Stimulated activated CD4-positive, alpha-beta T cell treated with anti-CD3 and anti-CD28 coated beads, TNF-alpha, amount 100 ng/mL, for 4 hours (primary cell): ENCODE results near the gene CCDC77.
"Not testable (repeated sequence)": the region's sequence is repeated elsewhere in the genome, so short reads cannot be mapped to it uniquely, and the experiment has no call there.

Source experiments
- DNase-seq, 3 experiments: peaks; one replicate each; pipeline ENCODE4 v3.0.0-alpha.2; 2020; ENCODE audit warnings: low read depth in 3 of 3

The CCDC77 gene

DNA sequence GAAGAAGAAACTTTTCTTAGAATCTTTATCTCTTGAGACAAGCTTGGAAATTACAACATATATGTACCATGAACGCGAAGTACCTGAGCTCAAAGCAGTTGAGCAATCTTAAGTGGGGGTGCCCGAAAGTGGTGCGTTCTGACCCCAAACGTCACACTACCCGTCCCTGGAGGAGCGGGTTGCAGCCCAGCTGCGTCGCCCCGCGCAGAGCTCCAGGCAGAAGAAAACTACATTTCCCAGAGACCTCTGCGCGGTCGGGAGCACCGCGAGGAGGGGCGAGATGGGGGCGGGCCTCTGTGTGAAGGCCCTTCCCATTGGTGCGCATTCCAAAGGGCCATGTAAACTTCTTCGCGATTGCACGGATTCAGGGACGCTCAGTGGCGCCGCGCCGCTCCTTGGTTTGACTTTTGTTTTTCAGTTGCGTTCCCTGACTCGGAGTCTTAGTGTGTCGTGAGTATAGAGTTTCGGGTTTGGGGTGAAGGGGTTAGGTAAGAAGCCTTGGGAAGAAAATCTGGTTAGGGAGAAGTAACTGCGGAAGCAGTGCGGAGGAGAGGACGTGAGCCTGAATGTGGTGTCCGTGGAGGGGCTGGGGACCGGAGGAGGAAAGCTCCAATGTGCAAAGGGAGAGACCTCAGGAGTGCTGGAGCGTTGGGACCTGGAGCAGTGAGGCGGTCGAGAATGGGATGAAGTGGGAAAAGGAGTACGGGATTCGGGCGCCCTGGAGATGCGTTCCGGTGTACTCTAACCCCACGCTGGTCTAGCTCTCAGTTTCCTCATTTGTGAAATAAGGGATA is at the start of gene CCDC77:
Gene CCDC77, plus strand, starts transcription at position 410 of the 794 bp plus-strand sequence. CDS start 7,740 bp downstream, outside the sequence.
- DNase-seq, result peak; percentile 84 to 86 (median 84)

DNA sequence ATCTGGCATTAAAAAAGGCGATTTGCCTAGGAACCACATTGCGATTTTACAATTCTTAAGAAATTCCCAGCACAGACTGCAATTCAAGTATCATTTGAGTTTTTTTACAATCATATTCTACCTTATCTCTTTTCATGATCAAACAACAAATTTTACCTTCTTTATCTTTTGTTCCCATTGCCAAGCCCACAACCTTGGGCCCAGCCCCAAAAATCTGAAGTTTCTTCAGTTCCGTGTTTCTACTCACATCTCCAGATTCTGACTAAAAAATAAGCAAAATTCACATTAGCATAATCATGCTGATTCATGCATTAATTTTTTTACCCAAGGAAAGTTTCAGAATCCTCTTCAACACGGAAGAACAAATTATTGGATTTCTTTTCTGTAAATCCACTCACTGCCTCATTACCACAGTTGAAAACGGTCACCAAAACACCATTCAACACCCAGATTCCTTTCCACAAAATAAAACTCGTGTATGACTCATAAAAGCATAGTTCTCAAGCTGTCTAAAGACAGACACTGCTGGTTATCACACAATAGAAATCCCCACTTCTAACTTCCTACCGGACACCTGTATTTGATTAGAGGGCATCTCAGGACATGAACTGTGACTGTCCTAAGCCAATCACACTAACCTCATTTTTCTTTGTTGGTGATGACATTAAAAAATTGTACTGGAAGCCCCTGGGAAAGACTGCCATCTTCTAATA is 45.0 kb upstream of the CCDC77 start:
- no peak for DNase-seq

DNA sequence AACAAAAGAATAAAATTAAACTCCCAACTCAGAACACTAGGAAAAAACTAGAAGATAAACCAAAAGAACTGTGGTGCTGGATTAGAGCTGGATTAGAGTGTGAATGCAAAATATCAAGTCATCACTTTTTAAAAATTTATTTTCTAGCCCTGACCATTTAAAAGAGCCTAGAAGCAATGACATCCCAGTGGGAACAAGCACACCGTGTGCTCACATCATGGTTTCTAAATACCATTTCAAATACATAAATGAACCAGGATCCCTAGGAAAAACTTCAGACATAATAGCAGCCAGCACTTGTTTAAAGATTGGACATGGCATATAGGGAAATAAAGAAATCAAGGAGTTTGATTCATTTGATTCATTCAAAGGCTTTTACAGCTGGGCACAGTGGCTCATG is 42.4 kb upstream of the CCDC77 start:
- no peak for DNase-seq

DNA sequence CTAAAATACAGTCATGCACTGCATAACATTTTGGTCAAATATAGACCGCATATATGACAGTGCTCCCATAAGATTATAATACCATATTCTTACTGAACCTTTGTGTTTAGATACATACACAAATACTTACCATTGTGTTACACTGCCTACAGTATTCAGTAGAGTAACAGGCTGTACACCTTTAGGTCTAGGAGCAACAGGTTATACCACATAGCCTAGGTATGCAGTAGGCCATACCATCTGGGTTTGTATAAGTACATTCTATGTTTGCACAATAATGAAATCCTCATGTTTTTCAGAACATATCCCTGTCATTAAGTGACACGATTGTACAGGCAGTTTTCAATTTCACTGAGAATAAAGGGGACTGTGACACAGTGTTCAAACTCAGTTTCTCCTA is 34.6 kb upstream of the CCDC77 start:
- DNase-seq, result no peak

DNA sequence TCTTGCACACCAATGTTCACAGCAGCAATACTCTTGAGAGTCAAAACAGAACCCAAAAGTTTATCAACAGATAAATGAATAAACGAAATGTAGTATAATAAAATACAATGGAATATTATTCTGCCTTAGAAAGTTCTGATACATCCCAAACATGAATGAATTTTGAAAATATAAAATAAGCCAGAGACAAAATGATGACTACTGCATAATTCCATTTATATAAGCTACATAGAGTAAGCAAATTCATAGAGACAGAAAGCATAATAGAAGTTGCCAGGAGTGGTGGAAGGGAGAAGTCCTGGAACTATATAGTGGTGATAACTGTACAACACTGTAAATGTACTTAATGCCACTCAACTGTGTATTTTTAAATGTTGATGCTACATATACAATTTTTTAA is 33.5 kb upstream of the CCDC77 start:
- DNase-seq, result no peak

DNA sequence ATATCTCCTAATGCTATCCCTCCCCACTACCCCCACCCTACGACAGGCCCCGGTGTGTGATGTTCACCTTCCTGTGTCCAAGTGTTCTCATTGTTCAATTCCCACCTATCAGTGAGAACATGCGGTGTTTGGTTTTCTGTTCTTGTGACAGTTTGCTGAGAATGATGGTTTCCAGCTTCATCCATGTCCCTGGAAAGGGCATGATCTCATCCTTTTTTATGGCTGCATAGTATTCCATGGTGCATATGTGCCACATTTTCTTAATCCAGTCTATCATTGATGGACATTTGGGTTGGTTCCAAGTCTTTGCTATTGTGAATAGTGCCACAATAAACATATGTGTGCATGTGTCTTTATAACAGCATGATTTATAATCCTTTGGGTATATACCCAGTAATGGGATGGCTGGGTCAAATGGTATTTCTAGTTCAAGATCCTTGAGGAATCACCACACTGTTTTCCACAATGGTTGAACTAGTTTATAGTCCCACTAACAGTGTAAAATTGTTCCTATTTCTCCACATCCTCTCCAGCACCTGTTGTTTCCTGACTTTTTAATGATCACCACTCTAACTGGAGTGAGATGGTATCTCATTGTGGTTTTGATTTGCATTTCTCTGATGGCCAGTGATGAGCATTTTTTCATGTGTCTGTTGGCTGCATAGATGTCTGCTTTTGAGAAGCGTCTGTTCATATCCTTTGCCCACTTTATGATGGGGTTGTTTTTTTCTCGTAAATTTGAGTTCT is 30.5 kb upstream of the CCDC77 start:
- not testable (repeated sequence) for DNase-seq

DNA sequence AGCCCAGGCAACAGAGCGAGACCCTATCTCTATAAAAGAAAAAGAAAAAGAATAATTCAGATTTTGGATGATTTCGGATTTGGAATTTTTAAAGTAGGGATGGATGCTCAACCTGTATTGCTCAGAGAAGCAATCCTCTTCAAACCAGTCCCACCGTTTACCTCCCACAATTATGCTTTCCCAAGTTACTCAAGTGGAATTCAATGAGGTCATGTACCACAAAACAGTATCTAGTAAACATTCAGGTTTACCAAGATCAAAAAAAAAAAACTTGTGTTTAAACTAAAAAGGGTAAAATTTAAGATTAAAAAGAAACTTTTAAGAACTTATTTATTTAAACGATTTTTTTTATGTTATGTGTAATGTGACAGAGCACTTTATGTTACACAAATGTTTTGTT is 14.8 kb upstream of the CCDC77 start:
- no peak for DNase-seq

DNA sequence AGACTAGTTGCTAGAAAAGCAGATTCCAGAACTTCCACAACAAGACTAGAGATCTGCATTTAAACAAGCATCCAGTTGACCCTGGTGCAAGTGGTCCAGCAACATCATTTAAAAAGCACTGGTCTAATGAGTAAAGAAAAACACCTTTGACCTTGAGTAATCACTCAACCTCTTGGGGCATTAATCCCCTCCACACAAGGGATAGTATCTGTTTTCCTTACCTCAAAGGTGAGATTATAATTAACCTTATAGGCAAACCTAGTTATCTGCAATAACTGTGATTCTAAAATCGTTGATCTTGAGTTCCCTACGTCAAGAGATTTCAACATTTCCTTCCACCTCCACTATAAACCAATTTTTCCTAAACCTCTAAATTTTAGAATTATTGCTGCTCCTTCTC is 13.4 kb upstream of the CCDC77 start:
- no peak for DNase-seq

DNA sequence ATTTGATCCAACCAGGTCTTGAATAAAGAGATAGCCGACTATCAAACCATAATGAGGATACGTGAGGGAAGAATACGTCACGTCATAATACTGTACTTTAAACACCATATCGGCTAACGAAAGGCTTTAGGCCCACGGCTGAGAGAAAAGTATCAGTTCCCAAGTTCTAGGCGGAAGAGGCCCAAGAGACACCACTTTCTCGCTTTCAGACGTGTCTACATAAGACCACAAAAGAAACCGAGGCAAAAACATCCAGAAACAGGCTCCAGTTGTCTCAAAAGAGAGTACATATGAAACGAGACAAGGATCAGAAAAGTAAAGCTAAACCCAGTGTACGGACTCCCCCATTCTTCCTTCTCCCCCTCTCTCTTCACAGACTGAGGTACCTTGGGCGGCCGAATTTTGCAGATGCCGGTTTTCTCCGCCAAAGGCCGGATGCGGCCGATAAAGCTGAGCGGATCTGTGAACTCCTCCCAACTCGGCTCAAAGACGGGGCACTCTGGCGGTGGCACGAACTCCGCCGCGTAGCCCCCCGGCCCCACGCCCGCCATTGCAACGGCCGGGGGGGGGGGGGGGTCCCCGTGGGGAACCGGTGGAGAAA is 12.8 kb upstream of the CCDC77 start:
- peak in 1 of 3 experiments; percentile 18 for DNase-seq

DNA sequence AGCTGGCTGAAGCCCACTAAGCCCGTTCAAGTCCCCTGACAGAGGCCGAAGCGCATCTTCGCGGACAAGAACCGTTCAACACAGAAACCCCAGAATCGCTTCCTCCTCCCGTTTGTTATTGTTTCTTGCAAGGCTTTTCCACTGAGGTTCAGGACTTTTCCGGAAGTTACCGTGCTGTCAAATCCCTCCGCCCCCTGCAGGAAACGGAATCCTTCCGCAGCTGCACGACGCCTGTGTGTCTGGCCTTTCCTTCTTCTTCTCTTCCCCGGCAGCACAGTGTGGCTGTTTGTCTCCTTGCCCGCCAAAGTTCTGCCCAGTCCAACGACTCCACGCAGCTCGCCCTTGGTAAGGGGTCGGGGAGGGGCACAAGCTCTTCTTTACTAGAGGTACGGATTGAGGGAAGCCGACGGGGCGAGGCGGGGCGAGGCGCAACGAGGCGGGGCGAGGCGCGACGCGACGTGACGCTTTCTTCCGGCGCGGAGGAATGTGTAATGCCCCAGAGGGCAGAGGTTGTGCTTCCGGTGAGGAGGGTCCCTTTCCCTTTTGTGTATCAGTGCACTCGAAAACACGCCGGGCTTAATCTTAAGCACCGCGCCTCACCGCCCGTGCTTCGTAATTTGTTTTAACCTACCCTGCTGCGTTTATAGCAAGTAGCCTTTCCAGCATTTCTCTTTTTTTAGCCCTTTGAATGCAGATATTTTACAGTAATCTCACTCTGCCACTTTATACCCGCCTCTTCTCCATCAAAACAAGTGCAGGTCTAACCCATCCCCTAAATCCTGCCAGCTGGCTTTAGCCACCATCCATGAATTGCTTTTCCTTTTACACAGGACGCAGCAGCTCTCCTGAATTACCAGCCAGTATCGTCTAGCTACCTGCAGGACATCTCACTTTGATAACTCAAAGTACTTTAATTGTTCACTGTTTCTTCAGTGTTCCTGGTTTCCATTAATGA is 12.0 kb upstream of the CCDC77 start, which contains the start of gene KDM5A:
Gene KDM5A, minus strand, starts transcription at position 179 of the 955 bp plus-strand sequence. CDS start 229 bp downstream, outside the sequence.
- DNase-seq, result peak; percentile 71 to 77 (median 75)

DNA sequence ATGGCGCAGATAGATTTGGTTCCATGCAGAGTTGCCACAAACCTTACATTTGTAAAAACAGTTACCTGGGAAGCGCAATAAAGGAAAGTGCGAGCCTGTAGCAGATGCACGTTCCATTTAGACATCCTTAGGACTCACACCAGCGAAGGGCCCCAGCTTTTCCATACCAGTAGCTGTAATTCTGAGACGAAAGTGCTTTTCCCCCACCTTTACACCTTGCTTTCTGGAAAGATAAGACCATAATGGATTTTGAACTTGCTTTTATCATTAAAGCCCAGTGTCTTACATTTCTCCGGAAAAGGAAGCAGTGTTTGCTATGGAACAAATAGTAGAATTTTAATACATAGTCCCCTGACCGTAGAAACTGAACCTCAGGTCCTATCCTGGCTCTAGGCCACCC is 616 bp upstream of the CCDC77 start:
- DNase-seq, result no peak

DNA sequence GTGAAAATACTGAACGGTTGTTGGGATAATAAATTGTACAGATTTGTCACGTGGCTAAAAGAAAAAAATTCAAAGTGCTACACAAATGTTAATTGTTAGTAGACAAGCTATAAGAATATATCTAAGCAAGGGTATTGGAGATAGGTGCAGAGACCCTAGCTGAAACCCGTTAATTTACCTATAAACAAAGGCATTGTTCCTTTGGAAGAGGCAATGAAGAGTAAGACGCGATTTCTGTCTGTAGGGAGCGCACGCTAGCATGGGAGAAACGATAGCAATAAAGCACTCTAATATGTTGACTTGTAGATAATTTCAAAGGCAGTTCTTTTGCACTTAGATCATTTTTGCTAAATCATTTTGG is 565 bp downstream of the CCDC77 start:
- DNase-seq, result no peak

DNA sequence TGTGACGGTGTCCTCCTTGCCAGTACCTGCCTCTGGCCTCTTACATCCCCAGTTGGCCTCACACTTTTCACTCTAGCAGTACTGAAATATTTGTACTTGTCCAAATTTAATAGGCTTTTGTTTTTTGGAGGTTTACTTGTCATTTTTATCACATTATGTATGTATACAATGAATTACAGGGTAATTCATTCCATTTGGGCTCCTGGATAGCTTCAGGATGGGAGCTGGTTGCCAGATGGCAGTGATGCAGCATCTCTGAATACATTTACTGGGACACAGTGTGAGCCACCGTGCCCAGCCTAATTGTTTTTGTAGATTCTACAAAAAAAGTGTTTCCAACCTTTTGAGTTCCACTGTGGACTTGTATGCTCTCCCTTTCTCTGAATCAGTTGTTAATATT is 13.4 kb downstream of the CCDC77 start:
- DNase-seq, result no peak

DNA sequence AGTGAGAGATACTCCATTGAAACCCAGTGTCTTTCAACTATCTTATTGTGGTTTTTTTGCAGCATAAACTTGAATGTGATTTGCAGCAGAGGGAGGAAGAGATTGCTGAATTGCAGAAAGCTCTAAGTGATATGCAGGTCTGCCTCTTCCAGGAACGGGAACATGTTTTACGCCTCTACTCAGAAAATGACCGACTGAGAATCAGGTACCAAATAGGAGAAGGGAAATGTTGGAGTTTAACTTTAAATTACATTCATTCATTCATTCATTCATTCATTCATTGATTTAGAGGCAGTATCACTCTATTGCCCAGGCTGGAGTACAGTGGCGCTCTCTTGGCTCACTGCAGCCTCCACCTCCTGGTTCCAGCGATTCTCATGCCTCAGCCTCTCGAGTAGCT is 17.0 kb downstream of the CCDC77 start:
- no peak for DNase-seq

DNA sequence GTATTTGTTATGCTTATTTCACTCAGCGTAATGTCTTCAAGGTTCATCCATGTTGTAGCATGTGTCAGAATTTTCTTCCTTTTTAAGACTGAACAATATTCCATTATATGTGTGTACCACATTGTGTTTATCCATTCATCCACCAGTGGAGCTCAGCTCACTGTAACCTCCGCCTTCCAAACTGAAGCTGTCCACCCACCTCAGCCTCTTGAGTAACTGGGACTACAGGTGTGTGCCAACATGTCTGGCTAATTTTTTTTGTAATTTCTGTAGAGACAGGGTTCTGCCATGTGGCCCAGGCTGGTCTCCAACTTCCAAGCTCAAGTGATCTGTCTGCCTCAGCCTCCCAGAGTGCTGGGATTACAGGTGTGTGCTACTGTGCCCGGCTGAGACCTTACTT is 21.1 kb downstream of the CCDC77 start:
- no peak for DNase-seq

DNA sequence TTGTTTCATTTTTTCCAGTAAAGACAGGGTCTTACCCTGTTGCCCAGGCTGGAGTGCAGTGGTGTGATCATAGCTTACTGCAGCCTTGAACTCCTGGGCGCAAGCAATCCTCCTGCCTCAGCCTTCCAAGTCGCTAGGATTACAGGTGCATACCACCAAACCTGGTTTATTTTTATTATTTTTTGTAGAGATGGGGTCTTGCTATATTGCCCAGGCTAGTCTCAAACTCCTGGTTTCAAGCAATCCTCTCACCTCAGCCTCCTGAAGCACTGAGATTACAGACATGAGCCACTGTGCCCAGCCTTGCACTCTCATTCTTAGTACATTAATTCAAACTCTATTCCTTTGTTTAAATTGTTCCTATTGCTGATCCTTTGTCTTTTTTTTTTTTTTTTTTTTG is 34.3 kb downstream of the CCDC77 start:
- DNase-seq, result not testable (repeated sequence)

DNA sequence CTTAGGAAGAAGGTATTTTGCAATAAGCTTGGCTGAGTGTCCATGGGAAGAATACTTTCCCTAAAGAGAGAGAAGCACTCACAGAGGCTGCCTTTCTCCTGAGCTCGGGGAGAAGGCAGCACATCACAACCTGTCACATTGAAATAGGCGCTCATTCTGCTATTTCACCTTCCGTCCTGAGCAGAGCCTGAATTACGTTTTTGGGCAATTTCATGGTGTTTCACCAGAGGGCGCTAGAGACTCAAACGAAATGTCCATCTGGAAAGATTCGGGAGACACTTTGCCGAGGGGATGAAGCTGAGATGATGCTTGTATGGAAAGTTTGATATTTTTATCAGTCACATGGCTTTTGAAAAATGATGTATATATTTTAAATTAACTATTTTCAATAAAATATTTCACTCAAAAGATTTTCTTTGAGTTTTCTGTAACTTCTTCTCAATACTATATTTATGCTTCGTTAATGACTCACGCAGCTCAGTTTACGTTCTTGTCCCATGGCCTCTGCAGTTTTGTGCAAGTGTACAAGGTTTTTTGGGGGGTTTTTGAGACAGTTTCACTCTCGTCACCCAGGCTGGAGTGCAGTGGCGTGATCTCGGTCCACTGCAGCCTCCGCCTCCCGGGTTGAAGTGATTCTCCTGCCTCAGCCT is 40.9 kb downstream of the CCDC77 start:
- peak in 1 of 3 experiments; percentile 3 for DNase-seq

DNA sequence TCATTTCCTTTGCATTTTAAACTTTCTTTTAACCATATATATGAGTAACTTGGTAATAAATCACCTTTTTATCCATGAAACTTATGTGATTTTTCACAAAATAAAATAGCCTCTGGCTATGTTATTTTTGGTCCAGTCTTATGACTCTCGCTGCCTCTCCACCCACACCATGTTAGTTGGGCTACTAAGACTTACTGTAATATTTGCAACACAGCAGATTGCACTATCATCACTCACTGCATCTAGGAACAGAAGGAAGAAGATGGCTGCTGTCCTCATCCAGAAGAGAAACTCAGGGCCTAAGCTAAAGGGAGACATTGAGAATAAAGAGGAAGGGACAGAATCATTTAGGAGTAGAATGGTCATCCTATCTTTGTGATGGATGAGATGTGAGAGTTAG is 45.7 kb downstream of the CCDC77 start:
- DNase-seq, result no peak

DNA sequence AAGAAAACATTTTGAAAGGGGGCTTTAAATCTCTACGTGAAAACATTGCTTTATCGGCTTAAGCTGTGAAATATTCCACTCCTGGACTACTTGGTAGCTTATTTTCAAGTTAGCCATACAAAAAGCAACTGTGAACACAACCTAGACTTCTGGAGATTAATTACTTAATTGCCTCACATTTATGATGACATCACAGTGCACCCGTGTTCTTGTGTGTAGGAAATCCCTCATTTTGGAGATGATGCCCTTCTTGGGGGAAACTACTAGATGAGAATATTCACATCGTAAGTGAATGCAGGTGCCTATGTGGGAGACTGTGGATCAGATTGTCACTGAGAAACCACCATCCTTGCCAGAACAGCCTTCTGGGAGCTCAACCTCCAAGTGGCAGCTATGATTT is 47.8 kb downstream of the CCDC77 start:
- no peak for DNase-seq

DNA sequence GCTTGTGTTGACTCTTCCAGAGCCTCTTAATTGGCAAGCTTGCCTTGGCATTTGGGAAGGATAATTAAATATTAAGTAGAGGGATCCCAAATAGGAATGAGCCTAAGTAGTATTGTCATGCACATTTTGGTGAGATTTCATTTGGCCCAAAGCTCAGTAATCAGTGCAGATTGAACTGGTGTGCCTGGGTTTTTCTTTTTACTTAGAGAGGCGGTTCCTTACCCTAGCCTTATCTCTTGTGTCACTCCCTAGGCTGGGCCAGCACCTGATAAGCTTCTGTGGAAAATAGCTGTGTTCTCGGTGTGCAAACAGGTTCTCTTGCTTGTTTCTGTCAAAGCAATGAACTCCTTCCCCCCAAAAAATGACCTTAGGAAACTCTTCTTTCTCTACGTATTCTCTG is 49.0 kb downstream of the CCDC77 start:
- no peak for DNase-seq
